Measurements from ENCODE around the gene SELENOS. TPM values are rescaled to one million over a fixed set of nuclear protein-coding genes. Genes with fewer than 3 reads are reported as not detected.

SELENOS gene
- total and polyA plus RNA-seq, 9 of the 15 experiments (the other 6 are each of a cell fraction or from before 2014, with no cell fraction given), result 24.9 to 57.4 (median 47.9) TPM

- Histone ChIP-seq H3K27ac (ENCODE audit: extremely low read depth, low read depth, low read length) (no peak overlapping the region), H3K4me3 (no peak overlapping the region), H3K4me1 (replicated peaks in 1 of 2; ENCODE audit: control insufficient read depth in 2 of 2, insufficient read depth in 2 of 2, low read length in 2 of 2) (peaks cover 5 to 8% of the 10 kb centered on the region in 2 experiments), H2AFZ (ENCODE audit: low read depth, low read length) (no peak overlapping the region), H3K27me3 (ENCODE audit: control insufficient read depth in 2 of 2, insufficient read depth in 2 of 2, low read length in 2 of 2) (peaks cover 0 to 3% of the 10 kb centered on the region in 2 experiments; a peak in 2 of 5 replicates), H4K20me1 (replicated peaks; ENCODE audit: control insufficient read depth, insufficient read depth, low read length) (0 out of 2 replicates have a peak, but pooled peaks cover 7% of the 10 kb centered on the region), H3K9me3 (replicated peaks; ENCODE audit: control insufficient read depth, insufficient read depth, low read depth, low read length) (no peaks in the 10 kb centered on the region), H3K36me3 (ENCODE audit: control insufficient read depth, insufficient read depth, low read length) (peaks cover 44% of the 10 kb centered on the region), H3K9ac (ENCODE audit: insufficient read depth in 1 of 2, low read depth in 2 of 2, low read length in 2 of 2) (no peak overlapping the region), H3K9me1 (ENCODE audit: control insufficient read depth, insufficient read depth, low read length) (no peaks in the 10 kb centered on the region), H3K4me2 (ENCODE audit: insufficient read depth, low read length) (no peak overlapping the region), H3K79me2 (ENCODE audit: control insufficient read depth, insufficient read depth, low read length) (no peaks in the 10 kb centered on the region)
- ATAC-seq, result peak; percentile 87
- 80% methylated on average over 16 of the region's 16 CpGs for whole genome bisulfite sequencing (ENCODE audit: insufficient coverage, low coverage, missing lambda C conversion rate)
- in situ Hi-C loops (cut with MboI), result loop anchor here (25.0 kb wide), 2 partner anchors 357 to 632 kb away; partner anchors contain the start of gene LRRK1
- CTCF ChIA-PET (ENCODE audit: low intra/inter-chr PET ratio), result interaction anchor here (0.6 to 1.1 kb wide), 2 partner anchors 181 to 679 kb away, joined by 3 to 4 read pairs; no protein-coding TSS in a partner anchor
- no TSS peak for BruUV-seq (replicated peaks)
- FAIRE-seq, result peak; percentile 74
- peak in 2 of 4 experiments; percentile 24 to 55 for DNase-seq (ENCODE audit: extremely low read depth in 1 of 4, low spot score in 3 of 4)
- POLR2A ChIA-PET, result interaction anchor here (0.6 to 1.8 kb wide), 7 partner anchors 11 to 673 kb away, joined by 3 to 4 read pairs (median 4); partner anchors contain the start of genes ASB7 and LINS1
- intact Hi-C loops (cut with micrococcal nuclease), result no loop called here
- TF ChIP-seq ARNT (IDR thresholded peaks at IDR 0.05) (no peak), KAT2B (IDR thresholded peaks at IDR 0.05; ENCODE audit: low read depth, low read length) (no peak), EZH2 (IDR thresholded peaks at IDR 0.05; ENCODE audit: borderline replicate concordance, low read depth, low read length) (no peak), SMC3 (conservative IDR thresholded peaks at IDR 0.05; ENCODE audit: insufficient read depth, low read depth, low read length) (peak; percentile 56), SOX6 (IDR thresholded peaks at IDR 0.05) (no peak), ID3 (CRISPR knock-in tag; IDR thresholded peaks at IDR 0.05) (no peak), ID3 (tag; IDR thresholded peaks at IDR 0.05) (no peak), CEBPG (CRISPR knock-in tag; IDR thresholded peaks at IDR 0.05) (no peak), CEBPG (tag; conservative IDR thresholded peaks at IDR 0.05 in 1 of 2, IDR thresholded peaks at IDR 0.05 in 1 of 2) (no peak), MEIS2 (IDR thresholded peaks at IDR 0.05; ENCODE audit: partially characterized antibody) (no peak), ZNF584 (CRISPR knock-in tag; IDR thresholded peaks at IDR 0.05; ENCODE audit: low read depth) (no peak), HNRNPK (IDR thresholded peaks at IDR 0.05; ENCODE audit: low read depth, low read length, poor library complexity, severe bottlenecking) (no peak), NR2F6 (CRISPR knock-in tag; IDR thresholded peaks at IDR 0.05) (no peak), SRSF9 (IDR thresholded peaks at IDR 0.05; ENCODE audit: borderline replicate concordance, low read depth, low read length) (no peak), SIN3B (IDR thresholded peaks at IDR 0.05; ENCODE audit: low read depth) (no peak), RHOXF2B (CRISPR knock-in tag; conservative IDR thresholded peaks at IDR 0.05) (no peak), SMARCE1 (IDR thresholded peaks at IDR 0.05) (no peak), KLF16 (IDR thresholded peaks at IDR 0.05) (0 out of 2 replicates have a peak, but pooled peaks have one; percentile 38), ZNF445 (CRISPR knock-in tag; IDR thresholded peaks at IDR 0.05; ENCODE audit: low read depth) (no peak), ZNF436 (CRISPR knock-in tag; IDR thresholded peaks at IDR 0.05) (no peak), SNRNP70 (optimal IDR thresholded peaks at IDR 0.05; ENCODE audit: low read depth, low read length) (no peak), FOXO4 (CRISPR knock-in tag; IDR thresholded peaks at IDR 0.05) (no peak), C11orf30 (IDR thresholded peaks at IDR 0.05; ENCODE audit: low read depth) (no peak), GATAD2A (IDR thresholded peaks at IDR 0.05) (no peak)
Observed at GRCh38 chr15:101269479-101270223, 7.6 kb downstream of the SELENOS start.

Measured in K562 (cell line).